WI38 (cell line): ENCODE data around the gene CALCOCO1.

ENCODE experiments used
- H3K4me3 ChIP-seq: 2 replicates; pipeline ENCODE4 v1.5.1; 2011; ENCODE audit warnings: low read depth, mild to moderate bottlenecking, control low read depth, low read length
- TF ChIP-seq, protein P1 (sequence below): IDR thresholded peaks from 2 replicates; pipeline ENCODE4 v1.5.1; 2012; ENCODE audit warnings: low read depth, mild to moderate bottlenecking, control low read depth, low read length

The CALCOCO1 gene

DNA sequence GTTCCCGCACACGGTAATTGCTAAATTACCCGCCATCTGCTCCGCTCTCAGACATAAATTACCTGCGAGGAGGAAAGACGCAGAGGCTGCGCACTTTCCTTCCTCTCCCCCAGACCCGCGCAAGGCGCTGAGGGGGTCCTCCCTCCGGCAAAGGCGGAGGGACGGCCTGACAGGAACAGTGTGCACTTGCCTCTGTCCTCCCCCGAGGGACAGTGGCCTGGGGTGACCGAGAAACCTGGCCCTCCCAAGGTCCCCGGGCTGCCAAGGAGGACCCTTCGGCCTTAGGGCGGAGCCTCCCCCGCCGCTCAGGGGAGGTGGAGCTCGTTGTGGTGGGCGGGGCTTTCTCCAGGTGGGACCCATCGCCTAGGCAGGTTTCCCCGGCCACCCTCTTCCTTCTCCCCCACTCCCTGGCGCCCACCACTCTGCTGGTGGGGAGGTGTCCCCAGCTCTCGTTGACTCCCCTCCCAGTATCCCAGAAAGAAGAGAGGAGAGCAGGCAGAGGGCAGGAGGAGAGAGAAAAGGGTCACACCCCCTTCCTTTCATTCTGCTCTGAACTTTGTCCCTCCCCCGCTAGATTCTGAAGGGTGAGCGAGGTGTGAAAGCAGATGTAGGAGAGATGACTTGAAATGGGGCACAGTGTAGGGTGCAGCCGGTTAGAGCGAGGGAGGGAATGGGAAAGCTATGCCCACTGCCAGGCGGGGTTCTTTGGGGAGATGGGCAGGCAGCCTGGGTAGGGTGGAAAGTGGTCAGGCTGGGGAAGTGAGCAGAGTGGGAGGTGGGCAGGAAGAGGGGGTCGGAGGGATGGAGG lies 11.4 kb upstream of the CALCOCO1 start:
- TF ChIP-seq, protein P1, sequence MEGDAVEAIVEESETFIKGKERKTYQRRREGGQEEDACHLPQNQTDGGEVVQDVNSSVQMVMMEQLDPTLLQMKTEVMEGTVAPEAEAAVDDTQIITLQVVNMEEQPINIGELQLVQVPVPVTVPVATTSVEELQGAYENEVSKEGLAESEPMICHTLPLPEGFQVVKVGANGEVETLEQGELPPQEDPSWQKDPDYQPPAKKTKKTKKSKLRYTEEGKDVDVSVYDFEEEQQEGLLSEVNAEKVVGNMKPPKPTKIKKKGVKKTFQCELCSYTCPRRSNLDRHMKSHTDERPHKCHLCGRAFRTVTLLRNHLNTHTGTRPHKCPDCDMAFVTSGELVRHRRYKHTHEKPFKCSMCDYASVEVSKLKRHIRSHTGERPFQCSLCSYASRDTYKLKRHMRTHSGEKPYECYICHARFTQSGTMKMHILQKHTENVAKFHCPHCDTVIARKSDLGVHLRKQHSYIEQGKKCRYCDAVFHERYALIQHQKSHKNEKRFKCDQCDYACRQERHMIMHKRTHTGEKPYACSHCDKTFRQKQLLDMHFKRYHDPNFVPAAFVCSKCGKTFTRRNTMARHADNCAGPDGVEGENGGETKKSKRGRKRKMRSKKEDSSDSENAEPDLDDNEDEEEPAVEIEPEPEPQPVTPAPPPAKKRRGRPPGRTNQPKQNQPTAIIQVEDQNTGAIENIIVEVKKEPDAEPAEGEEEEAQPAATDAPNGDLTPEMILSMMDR, result no peak
- H3K4me3 ChIP-seq, result no peak overlapping the region

DNA sequence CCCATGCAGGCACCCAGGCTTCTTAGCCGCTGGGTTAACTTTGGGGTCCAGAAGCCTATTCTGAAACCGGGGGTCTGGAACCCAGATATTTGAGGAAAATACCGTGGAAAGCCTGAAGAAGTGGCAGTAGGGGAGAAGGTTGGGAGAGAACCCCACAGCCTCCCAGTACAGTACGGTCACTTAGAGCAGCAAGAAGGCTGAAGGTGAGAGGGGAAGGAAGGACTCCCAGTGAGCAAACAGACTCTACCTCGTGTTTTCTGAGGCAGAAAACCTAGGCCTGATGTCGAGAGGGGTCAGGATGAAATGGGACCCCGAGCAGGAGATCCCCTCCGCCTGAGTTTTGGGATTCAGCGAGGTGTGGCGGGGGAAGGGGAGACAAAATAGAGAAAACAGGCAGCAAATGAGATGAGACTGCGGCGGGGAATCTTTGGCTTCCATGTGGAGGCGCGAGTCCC lies 10.7 kb upstream of the CALCOCO1 start:
- no peak overlapping the region for H3K4me3 ChIP-seq
- TF ChIP-seq, protein P1, result no peak

DNA sequence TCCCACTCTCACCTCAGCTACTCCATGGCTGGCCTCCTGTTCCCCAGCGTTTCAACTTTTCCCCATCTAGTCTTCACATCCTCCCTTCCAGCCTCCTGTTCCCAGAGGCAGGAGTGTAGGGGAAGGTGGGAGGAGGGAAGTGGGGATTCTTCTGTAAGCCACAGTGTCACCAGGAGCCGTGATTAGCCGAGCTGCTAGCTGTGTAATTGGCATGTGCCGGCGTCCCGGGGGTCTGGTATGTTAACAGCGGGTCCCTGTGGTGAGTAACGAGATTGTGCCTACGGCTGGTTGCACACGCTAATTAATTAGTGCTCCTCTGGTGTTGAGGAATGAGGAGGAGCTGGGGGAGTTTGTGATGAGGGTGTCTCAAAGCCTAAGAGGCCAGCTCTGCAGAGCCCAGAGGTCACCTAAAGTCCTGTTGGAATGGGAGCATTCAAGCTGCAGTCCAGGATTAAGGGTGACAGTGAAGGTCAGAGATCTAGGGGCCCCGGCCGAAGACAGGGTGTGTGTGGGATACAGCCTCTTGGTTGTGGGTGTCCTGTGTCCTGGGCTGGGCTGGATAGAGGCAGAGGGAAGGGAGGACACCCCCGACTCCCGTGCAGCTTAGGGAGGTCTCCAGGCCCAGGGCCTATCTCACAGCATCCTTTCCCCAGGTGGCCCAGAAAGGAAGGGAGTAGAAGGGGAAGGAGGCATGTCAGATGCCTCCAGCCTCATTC lies 10.0 kb upstream of the CALCOCO1 start:
- TF ChIP-seq, protein P1, result no peak
- H3K4me3 ChIP-seq, result no peak overlapping the region

DNA sequence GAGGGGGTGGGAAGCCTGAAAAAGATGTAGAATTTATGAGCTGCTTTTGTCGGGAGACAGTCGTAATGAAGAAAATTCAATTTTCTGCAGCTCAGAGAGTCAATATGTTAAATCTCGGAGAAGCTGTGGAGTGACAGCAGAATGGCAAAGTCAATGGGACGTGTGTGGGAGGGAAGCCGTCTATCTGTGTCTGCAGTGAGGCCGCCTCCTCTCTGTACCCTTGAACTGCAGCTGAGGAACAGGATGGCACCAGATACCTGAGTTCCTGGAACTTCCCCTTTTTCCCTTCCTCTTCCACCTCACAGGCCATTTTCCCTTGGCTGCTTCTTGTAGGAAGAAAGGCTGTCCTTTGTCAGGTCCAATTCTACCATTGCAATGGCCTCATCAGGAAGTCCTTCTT lies 9.3 kb upstream of the CALCOCO1 start:
- TF ChIP-seq, protein P1, result no peak
- H3K4me3 ChIP-seq, result no peak overlapping the region

DNA sequence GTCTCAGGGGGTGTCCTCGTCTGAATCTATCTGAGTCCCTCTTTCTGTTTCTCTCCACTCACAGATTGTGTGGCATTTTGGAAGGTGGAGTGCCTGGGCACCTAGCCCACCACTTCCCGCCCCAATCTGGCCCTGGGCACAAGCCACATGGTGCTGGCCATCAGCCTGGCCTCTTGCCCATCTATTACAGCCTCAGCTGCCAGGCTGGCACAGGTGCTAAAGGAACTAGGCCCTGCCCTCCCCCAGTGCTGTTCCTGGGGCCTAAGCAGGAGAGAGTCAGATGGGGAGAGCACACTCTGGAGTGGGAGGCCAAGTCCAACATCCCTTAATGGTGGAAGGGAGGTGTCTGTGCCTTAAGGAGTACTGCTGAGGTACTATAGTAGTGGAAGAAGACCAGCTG lies 8.3 kb upstream of the CALCOCO1 start:
- no peak overlapping the region for H3K4me3 ChIP-seq
- TF ChIP-seq, protein P1, result no peak

DNA sequence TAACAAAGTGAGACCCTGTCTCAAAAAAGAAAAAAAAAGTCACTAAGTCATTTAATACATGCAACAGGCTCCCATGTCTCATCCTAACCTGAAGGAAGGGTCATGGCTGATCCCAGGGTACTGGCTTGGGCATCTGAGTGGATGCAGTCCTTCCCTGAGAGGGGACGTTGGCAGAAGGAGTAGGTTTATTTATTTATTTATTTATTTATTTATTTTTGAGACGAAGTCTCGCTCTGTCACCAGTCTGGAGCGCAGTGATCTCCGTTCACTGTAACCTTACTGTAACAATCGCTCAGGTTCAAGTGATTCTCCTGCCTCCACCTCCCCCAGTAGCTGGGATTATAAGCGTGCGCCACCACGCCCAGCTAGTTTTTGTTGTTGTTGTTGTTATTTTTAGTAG lies 7.2 kb upstream of the CALCOCO1 start:
- H3K4me3 ChIP-seq, result no peak overlapping the region
- TF ChIP-seq, protein P1, result no peak

DNA sequence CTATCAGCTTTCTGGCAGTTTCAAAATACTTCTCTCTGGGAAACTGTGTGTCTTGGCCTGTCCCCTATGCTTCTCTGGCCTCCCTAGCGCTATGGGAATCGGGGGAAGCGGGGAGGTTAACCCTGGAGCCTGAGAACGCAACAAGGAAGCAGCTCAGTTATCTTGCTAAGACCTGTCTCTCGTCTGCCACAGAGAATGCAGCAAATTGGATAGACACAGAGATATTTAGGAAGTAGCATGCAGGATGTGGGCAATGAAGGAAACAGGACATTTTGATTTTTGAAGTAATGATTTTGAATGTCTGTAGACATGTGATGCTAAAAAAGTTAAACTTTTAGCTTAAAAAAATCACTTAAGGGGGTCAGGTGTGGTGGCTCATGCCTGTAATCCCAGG lies 6.6 kb upstream of the CALCOCO1 start:
- no peak overlapping the region for H3K4me3 ChIP-seq
- TF ChIP-seq, protein P1, result no peak
